Fibroblast of lung (primary cell): ENCODE results near the gene USP7. TPM values are rescaled to one million over a fixed set of nuclear protein-coding genes. Genes with fewer than 3 reads are reported as not detected.
A peak's percentile ranks its signal among the peaks of the same experiment; 100 is the strongest.

ENCODE experiments used
- DNase-seq, 2 donors: peaks; one replicate each; pipeline versions ENCODE4 v3.0.0 to v3.0.0-alpha.2; 2010; ENCODE audit warnings: low read depth in 2 of 2
- H2AFZ ChIP-seq: 2 replicates; pipeline ENCODE4 v1.5.1; 2012; ENCODE audit warnings: low read length, control low read depth, inconsistent platforms
- H3K27ac ChIP-seq: 2 replicates; pipeline ENCODE4 v1.5.1; 2011; ENCODE audit warnings: low read length, control low read depth; ENCODE audit not compliant: insufficient read depth
- H3K27me3 ChIP-seq: 2 replicates; pipeline ENCODE4 v1.5.1; 2011; ENCODE audit warnings: mild to moderate bottlenecking, low read length; ENCODE audit not compliant: control insufficient read depth, insufficient read depth
- H3K36me3 ChIP-seq: 2 replicates; pipeline ENCODE4 v1.5.1; 2011; ENCODE audit warnings: low read length; ENCODE audit not compliant: control insufficient read depth, insufficient read depth
- H3K4me1 ChIP-seq: 2 replicates; pipeline ENCODE4 v1.5.1; 2011; ENCODE audit warnings: low read length; ENCODE audit not compliant: control insufficient read depth, insufficient read depth; ENCODE audit errors: extremely low read depth
- H3K4me2 ChIP-seq: 2 replicates; pipeline ENCODE4 v1.5.1; 2011; ENCODE audit warnings: low read length, control low read depth; ENCODE audit not compliant: insufficient read depth; ENCODE audit errors: extremely low read depth
- H3K4me3 ChIP-seq, 4 experiments: fragments of 200-600 bp in 1 of 4; sonication (generic) in 1 of 4; replicated peaks in 1 of 4; 2 replicates each; pipeline ENCODE4 v1.5.1; 2011 to 2016; ENCODE audit warnings: low read length in 4 of 4, low read depth in 3 of 4, mild to moderate bottlenecking in 3 of 4, control low read depth in 2 of 4, inconsistent platforms in 1 of 4, mixed read lengths in 1 of 4; ENCODE audit not compliant: insufficient read depth in 1 of 4; ENCODE audit errors: control extremely low read depth in 1 of 4
- H3K79me2 ChIP-seq: 2 replicates; pipeline ENCODE4 v1.5.1; 2012; ENCODE audit warnings: mild to moderate bottlenecking, low read length, inconsistent platforms; ENCODE audit not compliant: control insufficient read depth, insufficient read depth
- H3K9ac ChIP-seq: 2 replicates; pipeline ENCODE4 v1.5.1; 2011; ENCODE audit warnings: mild to moderate bottlenecking, low read length, control low read depth; ENCODE audit not compliant: insufficient read depth
- H3K9me3 ChIP-seq: 2 replicates; pipeline ENCODE4 v1.5.1; 2012; ENCODE audit warnings: low read depth, low read length; ENCODE audit not compliant: control insufficient read depth, insufficient read depth
- H4K20me1 ChIP-seq: 2 replicates; pipeline ENCODE4 v1.5.1; 2011; ENCODE audit warnings: low read length; ENCODE audit not compliant: control insufficient read depth, insufficient read depth; ENCODE audit errors: extremely low read depth
- CTCF ChIP-seq, 2 donors: IDR thresholded peaks in 1 of 2; conservative IDR thresholded peaks in 1 of 2; 1 replicate in 1 of 2; 2 replicates in 1 of 2; pipeline ENCODE4 v1.5.1; 2011 to 2012; ENCODE audit warnings: low read length in 2 of 2, control low read depth in 1 of 2, inconsistent platforms in 1 of 2, low read depth in 1 of 2, mild to moderate bottlenecking in 1 of 2
- EZH2 ChIP-seq: IDR thresholded peaks from 2 replicates; pipeline ENCODE4 v1.5.1; 2012; ENCODE audit warnings: low read length, control low read depth, mild to moderate bottlenecking; ENCODE audit errors: missing control alignments
- polyA plus RNA-seq, 2 donors: library from polyadenylated mRNA; depleted of rRNA in 1 of 2; stranded (reverse) in 1 of 2; unstranded in 1 of 2; fragments of >200 nt; gene quantifications; 2 replicates each; pipeline ENCODE4 v1.2.1, GENCODE V29; 2011 to 2012; ENCODE audit warnings: missing spikeins in 1 of 2
- total RNA-seq: library from RNA; depleted of rRNA; stranded (reverse); fragments of >200 nt; gene quantifications from 2 replicates; pipeline ENCODE4 v1.2.1, GENCODE V29; 2014

Gene USP7
- total and polyA plus RNA-seq, 2 donors (not counting 1 experiment from before 2014, with no cell fraction given) = 22.5 to 48.7 TPM

- H3K79me2 ChIP-seq = peaks cover 37% of the 10 kb centered on the region
- TF ChIP-seq EZH2 (no peak), CTCF (conservative IDR thresholded peaks at IDR 0.05 in 1 of 2, IDR thresholded peaks at IDR 0.05 in 1 of 2; ENCODE audit: low read depth in 1 of 2, low read length in 2 of 2) (no peak)
- no peaks in the 10 kb centered on the region for H3K27me3 ChIP-seq
- peaks cover 17% of the 10 kb centered on the region for H3K4me1 ChIP-seq
- H3K9me3 ChIP-seq = no peaks in the 10 kb centered on the region
- no peak overlapping the region for H3K9ac ChIP-seq
- no peak for DNase-seq
- H3K4me2 ChIP-seq = peak overlapping the region; percentile 83
- no peak overlapping the region for H3K27ac ChIP-seq
- H4K20me1 ChIP-seq = no peaks in the 10 kb centered on the region
- H3K36me3 ChIP-seq = peaks cover 2% of the 10 kb centered on the region
- H3K4me3 ChIP-seq = peak overlapping the region; percentile 18 to 62 (median 36)
- no peak overlapping the region for H2AFZ ChIP-seq
These were observed 94.3 kb downstream of the USP7 start for GRCh38 chr16:8869212-8869987.

- H3K4me1 ChIP-seq = peaks cover 24% of the 10 kb centered on the region
- peak within 1 kb of the TSS; percentile 71 to 87 (median 82) for H3K4me3 ChIP-seq
- no peaks in the 10 kb centered on the region for H3K27me3 ChIP-seq
- H3K9ac ChIP-seq = peak within 1 kb of the TSS; percentile 91
- H4K20me1 ChIP-seq = no peaks in the 10 kb centered on the region
- DNase-seq = peak; percentile 85 to 86
- TF ChIP-seq CTCF (conservative IDR thresholded peaks at IDR 0.05 in 1 of 2, IDR thresholded peaks at IDR 0.05 in 1 of 2; ENCODE audit: low read depth in 1 of 2, low read length in 2 of 2) = no peak
- TF ChIP-seq EZH2 = no peak
- H3K9me3 ChIP-seq = no peaks in the 10 kb centered on the region
- H3K79me2 ChIP-seq = peaks cover 45% of the 10 kb centered on the region
- H3K36me3 ChIP-seq = peaks cover 6% of the 10 kb centered on the region
- peak within 1 kb of the TSS; percentile 96 for H3K4me2 ChIP-seq
- peak within 1 kb of the TSS; percentile 4 for H2AFZ ChIP-seq
- H3K27ac ChIP-seq = peak within 1 kb of the TSS; percentile 87
These were observed 95.1 kb downstream of the USP7 start, which contains the start of gene CARHSP1 for GRCh38 chr16:8868416-8869211. Gene CARHSP1, minus strand, starts transcription at chr16:8869006. Its CDS starts 9,678 bp downstream, at chr16:8859328.

GRCh38 chr16:8867932-8868415, 95.7 kb downstream of the USP7 start:
- Histone ChIP-seq H3K9ac (peak overlapping the region; percentile 91), H3K4me3 (peak overlapping the region; percentile 71 to 87 (median 82)), H3K9me3 (no peaks in the 10 kb centered on the region), H3K4me2 (peak overlapping the region; percentile 96), H2AFZ (peak overlapping the region; percentile 4), H3K36me3 (peaks cover 6% of the 10 kb centered on the region), H3K27me3 (no peaks in the 10 kb centered on the region), H3K27ac (peak overlapping the region; percentile 87), H4K20me1 (no peaks in the 10 kb centered on the region), H3K79me2 (peaks cover 51% of the 10 kb centered on the region), H3K4me1 (peaks cover 24% of the 10 kb centered on the region)
- TF ChIP-seq EZH2 (no peak), CTCF (conservative IDR thresholded peaks at IDR 0.05 in 1 of 2, IDR thresholded peaks at IDR 0.05 in 1 of 2; ENCODE audit: low read depth in 1 of 2, low read length in 2 of 2) (no peak)
- no peak for DNase-seq
